Kidney epithelial cell (primary cell): Measurements from ENCODE around the gene LARP7. TPM values are rescaled to one million over a fixed set of nuclear protein-coding genes. Genes with fewer than 3 reads are reported as not detected.
"Not testable (repeated sequence)": the region's sequence is repeated elsewhere in the genome, so short reads cannot be mapped to it uniquely, and the experiment has no call there.

ENCODE experiments used
- DNase-seq: peaks from one replicate; pipeline ENCODE4 v3.0.0-alpha.2; 2010; ENCODE audit warnings: low read depth
- H3K27me3 ChIP-seq: 2 replicates; pipeline ENCODE4 v1.6.0; 2011; ENCODE audit warnings: low read length; ENCODE audit not compliant: control insufficient read depth, insufficient read depth
- H3K36me3 ChIP-seq: 2 replicates; pipeline ENCODE4 v1.5.1; 2011; ENCODE audit warnings: low read length; ENCODE audit not compliant: control insufficient read depth, insufficient read depth
- H3K4me3 ChIP-seq: 2 replicates; pipeline ENCODE4 v1.5.1; 2011; ENCODE audit warnings: low read depth, mild to moderate bottlenecking, control low read depth, low read length
- CTCF ChIP-seq: IDR thresholded peaks from 2 replicates; pipeline ENCODE4 v1.5.1; 2011; ENCODE audit warnings: mild to moderate bottlenecking, moderate library complexity, low read length, control low read depth, inconsistent platforms; ENCODE audit not compliant: insufficient read depth, poor library complexity, severe bottlenecking
- total RNA-seq: library from RNA; depleted of rRNA; stranded (reverse); fragments of >200 nt; gene quantifications from 2 replicates; pipeline ENCODE4 v1.2.3, GENCODE V29; 2015

The LARP7 gene
- total RNA-seq, 1 donor from 2014 or later: 44.4 TPM

GRCh38 chr4:112637552-112637866 is 566 bp downstream of the LARP7 start:
- DNase-seq: no peak

GRCh38 chr4:112642526-112642925 is 5.6 kb downstream of the LARP7 start:
- no peak for TF ChIP-seq CTCF
- no peak overlapping the region for H3K4me3 ChIP-seq
- no peaks in the 10 kb centered on the region for H3K36me3 ChIP-seq
- no peaks in the 10 kb centered on the region for H3K27me3 ChIP-seq
- no peak for DNase-seq

More at GRCh38 chr4:112637552-112637866, 566 bp downstream of the LARP7 start:
- no peaks in the 10 kb centered on the region for H3K27me3 ChIP-seq
- no peaks in the 10 kb centered on the region for H3K36me3 ChIP-seq
- H3K4me3 ChIP-seq: peak overlapping the region; percentile 99
- TF ChIP-seq CTCF: no peak

GRCh38 chr4:112644595-112645535 is 7.9 kb downstream of the LARP7 start:
- DNase-seq, H3K36me3 ChIP-seq, H3K4me3 ChIP-seq, H3K27me3 ChIP-seq: not testable (repeated sequence)

- Histone ChIP-seq H3K36me3 (no peaks in the 10 kb centered on the region), H3K4me3 (no peak overlapping the region), H3K27me3 (no peaks in the 10 kb centered on the region)
- no peak for TF ChIP-seq CTCF
- no peak for DNase-seq
These were observed 8.8 kb downstream of the LARP7 start for GRCh38 chr4:112645541-112646329.

- Histone ChIP-seq H3K4me3 (no peak overlapping the region), H3K27me3 (no peaks in the 10 kb centered on the region), H3K36me3 (no peaks in the 10 kb centered on the region)
- no peak for DNase-seq
- TF ChIP-seq CTCF: no peak
These were observed 9.9 kb downstream of the LARP7 start for GRCh38 chr4:112646632-112647537.
